HG02623 (cell line): Measurements from ENCODE around the gene B4GALNT4.
"Not testable (repeated sequence)": the region's sequence is repeated elsewhere in the genome, so short reads cannot be mapped to it uniquely, and the experiment has no call there.

ENCODE experiments used
- ATAC-seq: cut with Tn5 transposase; IDR thresholded peaks from one replicate; pipeline ENCODE4 v1.9.1; 2021; ENCODE audit warnings: moderate library complexity; ENCODE audit not compliant: unreplicated experiment

The B4GALNT4 gene

GRCh38 chr11:392102-392777 lies 22.9 kb downstream of the B4GALNT4 start:
- no peak for ATAC-seq

DNA sequence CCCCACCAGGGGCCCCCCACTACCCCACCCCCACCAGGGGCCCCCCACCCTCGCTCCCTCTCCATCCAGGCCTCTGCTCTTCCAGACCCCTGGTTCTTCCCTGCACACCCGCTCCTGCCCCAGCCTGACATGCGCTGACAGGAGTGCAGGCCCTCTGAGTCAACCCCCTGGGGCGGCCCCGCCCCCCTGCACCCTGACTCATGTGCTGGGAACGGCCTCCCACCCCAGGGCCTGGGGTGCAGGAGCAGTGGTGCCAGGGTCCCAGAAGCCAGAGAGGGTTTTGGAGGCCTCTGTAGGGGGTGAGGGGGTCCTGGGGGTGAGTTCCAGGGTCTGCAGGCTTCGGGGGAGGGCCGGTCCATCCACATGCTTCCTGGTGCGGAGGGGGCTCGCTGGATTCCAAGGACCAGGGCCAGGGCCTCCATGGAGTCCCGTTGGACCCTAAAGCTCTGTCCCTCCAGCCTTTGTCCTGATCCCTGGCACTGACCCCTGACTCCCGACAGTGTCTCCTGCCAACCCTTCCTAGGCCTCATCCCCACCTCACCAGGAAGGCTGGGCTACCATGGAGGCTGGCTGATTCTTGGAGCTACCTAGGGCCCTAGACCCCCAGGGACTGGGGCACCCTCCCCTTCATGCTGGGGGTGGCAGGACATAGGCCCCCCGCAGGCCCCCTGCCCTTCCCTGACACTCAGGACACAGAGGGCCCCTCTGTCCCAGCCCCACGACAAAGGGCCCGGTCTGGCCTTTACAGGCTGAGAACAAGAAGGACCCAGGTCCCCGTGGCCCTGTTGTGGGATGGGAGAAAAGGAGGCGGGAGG lies 24.1 kb downstream of the B4GALNT4 start:
- no peak for ATAC-seq

- ATAC-seq: no peak
Measured at GRCh38 chr11:394034-394857, 24.9 kb downstream of the B4GALNT4 start, which contains the start of gene PKP3. Gene PKP3, plus strand, starts transcription at chr11:394209. Its CDS starts 84 bp downstream, at chr11:394293.

DNA sequence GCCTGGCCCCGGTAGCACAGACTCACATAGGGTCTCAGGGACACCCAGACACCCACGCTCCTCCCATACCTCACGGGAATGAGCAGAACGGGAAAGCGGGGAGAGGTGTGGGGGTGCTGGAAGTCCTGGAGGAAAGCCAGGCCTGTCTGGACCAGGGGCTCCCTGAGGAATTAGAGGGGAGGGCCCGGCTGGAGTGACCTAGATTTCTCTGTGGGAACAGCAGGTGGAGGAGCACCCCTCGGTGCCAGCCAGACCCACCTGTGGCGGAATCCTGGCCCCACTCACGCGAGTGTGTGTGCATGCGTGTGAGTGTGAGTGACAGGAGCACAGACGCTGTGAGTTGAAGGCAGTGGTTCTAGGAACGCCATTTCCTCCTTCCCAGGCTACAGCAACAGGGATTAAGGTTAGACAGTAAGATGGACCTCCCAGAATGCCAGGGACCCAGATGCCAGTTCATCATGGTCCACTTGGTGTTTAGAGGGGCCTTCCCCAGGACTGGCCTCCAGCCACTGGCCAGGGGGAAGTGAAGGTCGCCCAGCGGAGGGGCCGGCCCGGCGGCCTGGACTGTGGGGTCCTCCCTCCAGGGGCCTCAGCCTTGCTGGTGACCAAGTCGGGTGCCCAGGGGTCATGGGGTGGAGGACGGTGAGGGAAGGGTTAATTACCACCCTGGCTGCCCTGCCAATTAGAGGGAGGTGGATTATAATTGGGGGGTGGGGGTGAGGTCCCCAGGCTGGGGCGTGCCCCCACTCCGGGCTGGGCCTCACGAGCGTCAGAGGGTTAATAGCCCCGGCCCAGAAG lies 25.8 kb downstream of the B4GALNT4 start:
- no peak for ATAC-seq

GRCh38 chr11:395866-396265 lies 26.6 kb downstream of the B4GALNT4 start:
- ATAC-seq: no peak

- ATAC-seq: no peak
Measured at GRCh38 chr11:396511-396947, 27.2 kb downstream of the B4GALNT4 start.

DNA sequence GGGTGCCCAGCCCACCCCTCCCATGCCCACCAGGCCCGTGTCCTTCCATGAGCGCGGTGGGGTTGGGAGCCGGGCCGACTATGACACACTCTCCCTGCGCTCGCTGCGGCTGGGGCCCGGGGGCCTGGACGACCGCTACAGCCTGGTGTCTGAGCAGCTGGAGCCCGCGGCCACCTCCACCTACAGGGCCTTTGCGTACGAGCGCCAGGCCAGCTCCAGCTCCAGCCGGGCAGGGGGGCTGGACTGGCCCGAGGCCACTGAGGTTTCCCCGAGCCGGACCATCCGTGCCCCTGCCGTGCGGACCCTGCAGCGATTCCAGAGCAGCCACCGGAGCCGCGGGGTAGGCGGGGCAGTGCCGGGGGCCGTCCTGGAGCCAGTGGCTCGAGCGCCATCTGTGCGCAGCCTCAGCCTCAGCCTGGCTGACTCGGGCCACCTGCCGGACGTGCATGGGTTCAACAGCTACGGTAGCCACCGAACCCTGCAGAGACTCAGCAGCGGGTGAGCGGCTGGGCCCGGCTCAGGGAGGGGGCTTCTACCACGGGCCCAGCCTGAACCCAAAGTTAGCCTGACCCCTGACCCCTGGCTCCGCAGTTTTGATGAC lies 27.7 kb downstream of the B4GALNT4 start:
- ATAC-seq: no peak

GRCh38 chr11:398826-399225 lies 29.5 kb downstream of the B4GALNT4 start:
- no peak for ATAC-seq

- no peak for ATAC-seq
Measured at GRCh38 chr11:399731-400211, 30.5 kb downstream of the B4GALNT4 start.

- ATAC-seq: no peak
Measured at GRCh38 chr11:400241-400689, 31.0 kb downstream of the B4GALNT4 start.

GRCh38 chr11:401196-401595 lies 31.9 kb downstream of the B4GALNT4 start:
- not testable (repeated sequence) for ATAC-seq

DNA sequence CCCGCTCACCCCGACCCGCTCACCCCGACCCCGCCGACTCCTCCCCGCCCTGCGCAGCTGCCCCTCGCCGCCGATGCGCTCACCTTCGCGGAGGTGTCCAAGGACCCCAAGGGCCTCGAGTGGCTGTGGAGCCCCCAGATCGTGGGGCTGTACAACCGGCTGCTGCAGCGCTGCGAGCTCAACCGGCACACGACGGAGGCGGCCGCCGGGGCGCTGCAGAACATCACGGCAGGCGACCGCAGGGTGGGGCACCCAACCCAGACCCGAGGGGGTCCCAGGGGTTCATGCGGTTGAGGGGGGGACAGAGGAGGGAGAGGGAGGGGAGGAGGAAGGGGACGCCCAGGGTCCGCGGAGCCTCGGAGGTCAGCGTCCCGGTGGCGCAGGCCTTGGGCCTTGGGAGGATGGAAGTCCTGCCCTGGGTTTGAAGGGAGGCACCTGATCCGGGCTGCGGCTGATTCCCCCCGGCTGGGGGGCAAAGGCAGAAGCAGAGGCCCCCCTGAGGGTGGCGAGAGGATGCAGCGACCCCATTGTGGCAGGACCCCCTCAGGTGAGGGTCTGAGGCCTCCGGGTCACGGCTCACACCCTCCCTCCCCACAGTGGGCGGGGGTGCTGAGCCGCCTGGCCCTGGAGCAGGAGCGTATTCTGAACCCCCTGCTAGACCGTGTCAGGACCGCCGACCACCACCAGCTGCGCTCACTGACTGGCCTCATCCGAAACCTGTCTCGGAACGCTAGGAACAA lies 33.9 kb downstream of the B4GALNT4 start:
- ATAC-seq: no peak

DNA sequence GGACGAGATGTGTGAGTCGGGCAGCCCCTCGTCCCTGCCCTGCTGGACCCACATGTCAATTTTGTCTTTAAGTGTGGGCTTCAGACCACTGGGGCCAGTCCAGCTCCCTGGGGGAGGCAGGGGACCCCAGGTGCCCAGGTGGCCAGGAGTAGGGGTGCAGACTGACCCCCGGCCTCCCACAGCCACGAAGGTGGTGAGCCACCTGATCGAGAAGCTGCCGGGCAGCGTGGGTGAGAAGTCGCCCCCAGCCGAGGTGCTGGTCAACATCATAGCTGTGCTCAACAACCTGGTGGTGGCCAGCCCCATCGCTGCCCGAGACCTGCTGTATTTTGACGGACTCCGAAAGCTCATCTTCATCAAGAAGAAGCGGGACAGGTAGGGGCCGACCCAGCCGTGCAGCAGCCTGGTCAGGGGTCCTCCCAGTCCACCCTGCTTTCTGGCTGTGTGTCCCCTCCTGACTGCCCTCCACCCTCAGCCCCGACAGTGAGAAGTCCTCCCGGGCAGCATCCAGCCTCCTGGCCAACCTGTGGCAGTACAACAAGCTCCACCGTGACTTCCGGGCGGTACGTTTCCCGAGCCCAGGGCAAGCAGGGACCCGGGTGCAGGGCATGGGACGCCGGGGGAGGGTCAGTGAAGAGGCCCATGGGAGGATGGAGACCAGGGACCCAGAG lies 34.6 kb downstream of the B4GALNT4 start:
- no peak for ATAC-seq

DNA sequence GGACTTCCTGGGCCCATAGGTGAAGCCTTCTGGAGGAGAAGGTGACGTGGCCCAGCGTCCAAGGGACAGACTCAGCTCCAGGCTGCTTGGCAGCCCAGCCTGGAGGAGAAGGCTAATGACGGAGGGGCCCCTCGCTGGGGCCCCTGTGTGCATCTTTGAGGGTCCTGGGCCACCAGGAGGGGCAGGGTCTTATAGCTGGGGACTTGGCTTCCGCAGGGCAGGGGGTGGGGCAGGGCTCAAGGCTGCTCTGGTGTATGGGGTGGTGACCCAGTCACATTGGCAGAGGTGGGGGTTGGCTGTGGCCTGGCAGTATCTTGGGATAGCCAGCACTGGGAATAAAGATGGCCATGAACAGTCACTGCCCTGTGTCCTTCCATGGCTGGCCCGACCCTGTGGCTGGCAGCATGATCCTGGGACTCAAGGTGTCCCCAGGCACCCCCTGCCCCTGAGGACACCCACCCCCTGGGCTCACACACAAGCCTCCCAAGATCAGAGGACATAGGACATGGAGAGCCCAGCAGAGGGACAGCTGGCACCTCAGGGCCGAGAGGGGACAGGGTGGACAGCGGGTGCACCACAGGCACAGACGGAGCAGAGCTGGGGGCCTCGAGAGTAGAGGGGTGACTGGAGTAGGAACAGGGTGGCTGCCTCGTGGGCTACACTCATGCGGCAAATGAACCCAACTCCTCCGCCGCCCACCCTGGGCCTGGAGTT lies 35.4 kb downstream of the B4GALNT4 start:
- no peak for ATAC-seq

GRCh38 chr11:405323-405953 lies 36.1 kb downstream of the B4GALNT4 start:
- no peak for ATAC-seq

GRCh38 chr11:405954-406795 lies 36.9 kb downstream of the B4GALNT4 start:
- no peak for ATAC-seq
